HG03457 (cell line): ENCODE results near the gene LRMDA.

Experiments
- ATAC-seq: cut with Tn5 transposase; IDR thresholded peaks from one replicate; pipeline ENCODE4 v1.9.1; 2021; ENCODE audit warnings: moderate number of reproducible peaks; ENCODE audit not compliant: unreplicated experiment

LRMDA gene

DNA sequence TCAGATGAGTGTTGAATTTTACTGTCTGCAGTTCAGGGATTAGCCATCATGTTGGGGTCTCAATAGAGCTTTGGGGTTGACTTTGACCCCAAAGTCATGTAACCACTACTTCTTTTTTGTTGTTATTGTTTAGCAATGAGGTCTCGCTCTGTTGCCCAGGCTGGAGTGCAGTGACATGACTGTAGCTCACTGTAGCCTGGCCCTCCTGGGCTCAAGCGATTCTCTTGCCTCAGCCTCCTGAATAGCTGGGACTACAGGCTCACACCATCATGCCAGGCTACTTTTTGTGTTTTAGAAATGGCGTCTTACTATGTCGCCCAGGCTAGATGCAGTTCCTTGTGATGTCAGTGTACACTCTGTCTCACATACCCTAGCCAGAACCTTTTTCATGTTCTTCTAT is 598.4 kb downstream of the LRMDA start:
- ATAC-seq = no peak

DNA sequence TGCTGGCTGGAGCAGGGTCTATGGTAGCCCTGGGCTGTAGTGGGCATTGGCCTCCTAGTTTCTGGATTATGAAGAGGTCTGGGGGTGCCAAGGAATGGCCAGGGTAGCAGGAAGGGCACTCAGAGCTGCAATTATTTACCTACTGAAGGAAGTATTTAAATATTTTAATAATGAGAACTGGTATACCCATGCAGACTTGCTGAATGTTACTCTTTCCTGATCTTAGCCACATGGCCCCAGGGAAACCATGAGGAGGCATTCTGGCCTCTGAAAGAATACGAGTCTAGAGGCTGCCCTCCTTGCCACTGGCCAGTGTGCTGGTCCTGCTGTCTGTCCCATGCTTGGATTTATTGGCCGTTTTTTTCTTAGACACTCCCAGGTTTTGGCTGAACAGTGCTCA is 599.7 kb downstream of the LRMDA start:
- no peak for ATAC-seq

DNA sequence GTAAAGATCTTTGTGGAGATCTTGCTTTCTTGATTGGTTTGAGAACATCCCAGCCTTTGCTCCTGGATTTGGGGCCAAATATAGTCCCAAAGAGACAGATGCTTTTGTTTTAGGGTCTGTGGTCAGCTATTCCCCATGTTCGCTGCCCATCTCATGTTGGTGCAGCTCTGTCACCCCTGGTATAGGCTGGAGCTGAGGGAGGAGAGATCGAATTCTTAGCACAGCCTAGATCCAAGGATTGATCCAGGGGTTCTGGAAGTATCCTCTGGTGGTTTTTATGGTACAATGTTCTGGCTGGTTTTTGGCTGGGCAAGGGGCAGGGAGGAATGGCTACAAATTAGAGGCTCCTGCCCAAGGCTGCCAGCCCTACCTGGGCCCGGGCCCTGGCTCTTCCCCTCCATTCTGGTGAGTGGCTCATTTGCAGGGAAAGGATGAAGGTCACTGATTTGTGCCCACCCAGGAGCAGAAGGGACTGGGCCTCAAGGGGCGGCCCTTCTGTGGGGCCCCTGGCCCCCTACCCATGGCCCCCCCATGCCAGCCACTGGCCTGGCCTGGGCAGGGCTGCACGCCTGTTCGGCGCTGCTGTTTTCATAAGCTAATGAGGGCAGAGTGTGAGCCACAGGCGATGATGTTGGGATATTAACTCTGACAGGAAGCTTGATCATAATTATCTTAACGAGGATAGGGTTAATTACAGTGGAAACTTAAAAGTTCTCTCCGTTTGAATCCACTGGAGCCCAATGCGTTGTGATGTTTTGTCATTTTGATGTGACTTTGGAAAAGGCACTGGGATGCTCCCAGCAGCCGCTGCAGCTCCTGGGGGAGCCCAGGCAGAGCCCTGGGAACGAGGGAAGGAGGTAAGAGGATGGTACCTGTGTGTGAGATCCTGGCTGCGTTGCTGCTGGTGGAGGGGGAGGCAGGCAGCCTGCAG is 600.6 kb downstream of the LRMDA start:
- ATAC-seq = no peak

DNA sequence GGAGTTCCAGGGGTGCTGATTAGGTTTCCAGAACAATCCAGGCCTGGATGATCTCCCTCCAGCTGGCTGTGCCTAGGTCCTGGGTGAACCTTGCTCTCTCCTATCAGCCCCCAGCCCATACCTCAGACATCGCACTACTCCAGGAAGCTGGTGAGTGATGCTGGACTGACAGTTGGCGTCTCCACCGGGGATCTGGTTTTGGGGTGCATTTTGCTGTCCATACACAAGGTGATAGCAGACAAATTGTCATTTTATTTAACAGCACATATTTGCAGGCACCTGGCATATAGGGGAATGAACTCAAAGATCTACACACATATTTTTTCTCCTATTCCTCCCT is 601.2 kb downstream of the LRMDA start:
- no peak for ATAC-seq

DNA sequence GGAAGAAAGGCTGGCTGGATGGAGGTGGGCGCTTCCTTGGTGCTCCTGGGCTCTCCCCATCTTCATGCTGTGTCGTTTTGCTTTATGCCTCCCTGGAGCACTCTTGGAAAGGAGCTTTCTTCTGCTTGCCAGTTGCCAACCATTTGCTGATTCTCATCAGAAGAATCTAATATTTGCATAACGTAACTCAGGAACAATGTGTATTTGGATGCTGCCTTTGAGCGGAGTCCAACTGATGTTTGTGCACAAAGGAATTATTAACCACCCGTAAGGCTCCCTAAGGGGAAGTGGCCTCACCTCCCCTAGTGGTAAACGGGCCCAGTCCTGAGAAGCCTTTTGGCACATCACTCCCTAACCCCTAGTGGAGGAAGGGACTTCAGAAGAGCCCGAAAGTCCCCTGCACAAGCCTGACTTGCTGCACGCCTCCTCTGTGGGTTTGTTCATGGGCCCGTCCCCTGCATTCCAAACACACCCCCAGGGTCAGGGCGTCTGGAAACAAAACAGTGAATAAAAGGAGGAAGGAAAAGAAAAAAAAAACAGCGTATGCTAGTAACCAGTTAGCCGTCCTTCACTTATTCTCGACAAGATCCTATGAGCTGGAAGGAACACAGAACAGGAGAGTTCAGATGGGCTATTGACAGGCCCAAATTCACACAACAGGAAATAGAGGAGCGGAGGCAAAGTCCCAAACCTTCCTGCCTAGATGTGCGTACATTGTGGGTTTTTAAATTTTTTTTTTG is 602.2 kb downstream of the LRMDA start:
- ATAC-seq = no peak

DNA sequence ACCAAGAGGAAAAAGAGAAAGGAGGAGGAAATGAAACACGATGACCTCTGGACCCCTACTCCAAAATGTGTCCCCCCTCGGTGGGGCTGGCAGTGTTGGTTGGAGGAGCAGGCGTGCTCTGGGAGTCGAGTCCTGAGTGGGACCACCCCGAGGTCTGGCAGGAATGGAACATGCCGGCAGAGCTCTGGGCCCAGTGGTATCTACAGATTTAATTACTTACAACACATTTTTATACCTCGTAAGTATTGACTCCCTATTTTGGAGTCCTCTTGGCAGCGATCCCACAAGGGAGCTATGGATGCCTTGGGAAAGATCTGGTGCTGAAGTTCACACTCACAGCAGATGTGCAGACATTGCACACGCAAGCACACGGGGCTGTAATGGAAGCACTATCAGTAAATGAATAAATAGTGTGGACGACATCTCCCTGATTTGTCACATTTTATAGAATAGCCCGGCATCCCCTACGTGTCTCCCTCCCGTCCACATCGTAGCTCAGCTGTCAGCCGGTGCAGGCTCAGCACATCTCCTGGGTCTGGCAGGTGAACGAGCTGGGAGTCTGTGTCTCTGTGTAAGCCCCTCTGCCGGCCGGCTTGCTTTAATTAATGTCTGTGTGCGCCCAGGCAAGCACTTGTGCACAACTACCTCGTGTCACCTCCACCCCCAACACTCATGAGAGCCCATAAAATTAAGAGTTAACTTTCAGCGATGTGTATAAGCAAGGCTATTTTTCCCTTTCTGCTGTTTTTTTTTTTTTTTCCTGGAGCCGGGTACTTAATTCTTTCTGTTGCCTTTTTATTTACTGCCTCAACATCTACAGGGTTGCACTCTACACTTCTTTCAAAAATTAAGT is 603.2 kb downstream of the LRMDA start:
- no peak for ATAC-seq

DNA sequence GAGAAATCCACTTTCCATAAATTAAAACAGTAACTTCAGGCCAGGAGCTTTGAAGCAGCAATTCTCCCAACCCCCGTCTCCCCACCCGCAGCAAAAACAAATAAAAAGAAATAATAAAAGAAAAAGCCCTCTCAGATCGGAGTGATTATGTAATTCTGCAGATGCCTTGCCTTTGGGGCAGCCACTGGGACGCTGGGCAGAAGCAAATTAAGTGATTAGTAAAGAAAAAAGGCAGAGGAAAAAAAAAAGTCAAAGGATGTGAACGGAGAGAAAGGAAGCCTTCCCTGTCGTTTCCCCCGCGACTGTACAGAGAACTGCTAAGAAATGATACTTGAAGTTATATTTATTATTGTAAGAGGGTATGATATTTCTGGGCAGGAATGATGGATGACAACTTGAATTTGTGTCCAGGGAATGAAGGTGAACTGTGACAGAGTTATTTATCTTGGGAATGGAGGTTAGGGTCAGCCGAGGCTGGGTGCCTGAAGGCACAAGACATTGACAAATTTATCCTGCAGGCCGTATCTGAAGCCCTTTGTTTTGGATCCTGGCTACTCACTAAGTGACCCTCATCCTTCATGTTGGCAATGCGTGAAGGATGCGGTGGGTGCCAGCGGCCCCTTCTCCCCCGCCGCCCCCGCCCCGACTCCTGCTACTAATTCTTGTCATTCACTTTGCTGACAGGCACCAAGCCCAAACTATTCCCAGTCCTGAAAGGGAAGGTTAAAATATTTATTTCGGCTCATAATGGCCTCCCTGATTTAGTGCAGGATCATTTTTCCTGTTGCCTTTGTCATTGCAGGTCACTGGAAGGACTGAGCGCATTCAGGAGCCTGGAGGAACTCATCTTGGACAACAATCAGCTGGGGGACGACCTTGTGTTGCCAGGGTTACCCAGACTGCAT is 604.0 kb downstream of the LRMDA start:
- ATAC-seq = no peak

DNA sequence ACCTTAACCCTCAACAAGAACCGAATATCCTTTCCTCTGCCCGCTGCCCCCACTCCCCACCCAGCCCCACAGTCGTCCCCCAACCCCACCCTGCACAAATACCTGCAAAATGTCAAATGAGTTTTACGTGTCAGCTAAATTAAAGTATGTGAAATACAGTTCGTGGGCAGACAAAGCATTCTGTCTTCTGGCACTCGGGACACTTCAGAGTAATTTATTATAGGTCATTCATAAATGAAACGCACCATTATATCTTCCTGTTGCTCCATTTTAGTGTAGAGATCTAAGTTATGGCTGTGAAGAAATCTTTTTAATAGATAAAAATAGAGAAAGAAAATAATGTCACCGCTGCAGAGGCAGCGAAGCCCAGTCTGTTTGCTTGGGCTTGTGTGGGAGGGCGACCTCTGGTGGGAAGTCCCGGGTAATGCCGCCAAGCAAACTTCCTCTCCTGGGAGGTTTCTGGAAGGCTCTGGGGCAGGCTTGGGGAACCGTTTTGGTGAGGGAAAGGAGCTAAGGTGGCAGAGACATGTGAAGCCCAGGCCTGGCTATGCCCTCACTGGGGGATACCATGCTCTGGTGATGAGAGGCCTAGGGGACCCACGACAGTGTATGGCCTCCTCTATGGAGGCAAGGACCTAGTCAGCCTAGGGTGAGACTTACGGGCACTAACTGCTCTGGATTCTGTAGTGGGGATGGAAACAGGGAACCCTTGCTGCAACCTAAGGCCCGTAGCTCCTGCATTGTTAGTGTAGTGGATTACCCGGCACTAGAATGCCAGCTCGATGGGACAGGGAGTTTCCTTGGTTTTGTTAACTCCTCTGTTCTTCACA is 604.9 kb downstream of the LRMDA start:
- ATAC-seq = peak; percentile 80

DNA sequence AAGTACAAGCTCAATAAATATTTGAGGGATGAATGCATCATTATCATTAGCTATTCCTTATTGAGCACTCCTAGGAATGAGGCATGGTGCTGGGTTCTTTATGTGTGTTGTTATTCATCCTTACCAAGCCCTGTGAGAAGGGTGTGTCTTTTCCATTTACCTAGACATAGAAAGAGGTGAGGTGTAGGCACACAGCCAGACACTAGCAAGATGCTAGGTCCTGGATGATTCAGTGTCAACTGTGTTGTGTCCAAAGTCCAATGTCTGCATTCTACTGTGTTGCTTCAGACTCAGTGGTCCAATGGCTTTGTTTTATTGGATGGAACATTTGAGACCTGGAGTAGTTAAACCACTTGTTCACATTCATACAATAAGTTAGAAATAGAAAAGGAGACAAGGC is 605.5 kb downstream of the LRMDA start:
- ATAC-seq = no peak

DNA sequence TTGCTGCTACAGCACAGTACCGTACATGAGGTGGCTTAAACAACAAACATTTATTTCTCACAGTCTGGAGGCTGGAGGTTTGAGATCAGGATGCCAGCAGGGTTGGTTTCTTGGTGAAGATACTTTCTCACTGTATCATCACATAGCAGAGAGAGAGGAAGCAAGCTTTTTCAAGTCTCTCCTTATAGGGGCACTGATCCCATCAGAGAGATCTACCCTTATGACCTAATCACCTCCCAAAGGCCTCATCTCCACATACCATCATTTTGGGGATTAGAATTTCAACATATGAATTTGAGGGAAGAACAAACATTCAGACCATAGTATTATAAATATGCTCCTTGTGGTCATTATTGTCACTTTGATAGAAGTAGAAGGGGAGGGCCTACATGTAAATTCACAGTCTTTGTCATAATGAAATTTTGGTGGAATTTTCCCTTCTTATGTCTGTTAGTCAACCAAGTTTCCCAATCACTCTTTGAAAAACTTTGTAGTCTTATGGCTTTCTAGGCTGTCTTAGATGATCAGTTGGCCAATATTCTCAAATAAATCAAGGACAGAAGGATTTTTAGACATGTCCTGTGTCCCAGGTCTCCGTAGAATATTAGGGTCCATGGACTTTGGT is 606.2 kb downstream of the LRMDA start:
- ATAC-seq = no peak

DNA sequence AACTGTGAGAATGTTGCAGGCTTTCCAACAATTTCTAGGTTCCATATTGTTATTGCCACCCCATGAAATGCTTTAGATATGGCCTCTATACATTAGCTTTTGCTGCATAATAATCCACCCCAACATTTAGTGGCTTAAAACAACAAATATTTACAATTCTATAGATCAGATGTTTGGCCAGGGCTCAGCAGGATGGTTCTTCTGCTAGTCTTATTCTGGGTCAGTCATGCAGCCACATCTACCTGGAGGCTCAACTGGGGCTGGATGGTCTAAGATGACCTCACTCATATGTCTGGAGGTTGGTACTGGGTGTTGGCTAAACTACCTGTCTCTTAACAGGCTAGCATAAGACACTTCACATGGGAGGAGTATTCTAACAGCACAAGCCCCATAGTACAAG is 607.3 kb downstream of the LRMDA start:
- ATAC-seq = no peak

DNA sequence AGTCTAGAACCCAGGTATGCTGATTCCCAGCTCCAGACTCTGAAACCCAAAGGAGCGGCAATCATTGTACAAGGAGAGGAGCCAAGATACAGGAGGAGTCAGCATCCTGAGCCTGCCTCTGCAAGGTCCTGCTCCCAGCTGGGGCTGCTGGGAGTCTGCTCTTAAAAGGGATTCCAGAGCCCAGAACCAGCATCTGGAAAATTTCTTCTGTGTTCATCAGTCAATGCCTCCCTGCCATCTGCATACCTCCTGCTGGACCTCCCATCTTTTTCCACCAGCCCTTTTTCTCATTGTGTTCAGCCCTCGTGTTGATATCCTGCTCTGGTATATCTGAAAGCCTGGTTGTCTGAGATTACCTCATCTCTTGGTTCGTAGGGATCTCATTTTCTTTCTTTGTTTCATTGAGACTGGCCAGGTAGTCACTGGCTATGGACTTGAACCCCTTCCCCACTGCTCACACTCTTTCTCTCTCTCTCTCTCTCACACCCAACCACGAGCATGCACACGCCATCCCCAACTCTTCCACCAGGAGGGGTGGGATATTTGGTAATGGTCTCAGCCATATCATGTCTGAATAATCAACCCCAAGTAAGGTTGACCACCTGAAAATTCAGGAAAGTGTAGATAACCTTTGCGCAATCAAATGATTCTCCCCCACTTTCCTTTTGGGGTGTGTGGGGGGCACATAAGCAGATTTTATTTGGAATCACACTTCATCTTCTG is 608.8 kb downstream of the LRMDA start:
- ATAC-seq = no peak

DNA sequence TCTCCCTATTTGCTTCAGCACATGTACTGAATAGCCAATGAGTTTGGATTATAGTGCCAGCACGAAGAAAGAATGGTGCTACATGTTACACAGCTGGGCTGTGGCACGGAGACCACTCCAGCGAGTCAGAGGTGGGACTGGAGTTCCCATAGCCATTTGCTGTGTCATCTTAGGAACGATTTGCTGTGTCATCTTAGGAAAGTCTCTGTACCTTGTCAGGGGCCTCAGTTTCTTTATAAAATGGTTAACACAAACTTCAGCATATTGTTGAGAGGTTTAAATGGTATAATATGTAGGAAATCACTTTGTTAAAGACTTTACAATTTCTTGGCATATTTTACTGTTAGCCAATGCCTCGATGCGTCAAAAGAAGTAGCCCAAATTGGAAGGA is 609.4 kb downstream of the LRMDA start:
- ATAC-seq = no peak

DNA sequence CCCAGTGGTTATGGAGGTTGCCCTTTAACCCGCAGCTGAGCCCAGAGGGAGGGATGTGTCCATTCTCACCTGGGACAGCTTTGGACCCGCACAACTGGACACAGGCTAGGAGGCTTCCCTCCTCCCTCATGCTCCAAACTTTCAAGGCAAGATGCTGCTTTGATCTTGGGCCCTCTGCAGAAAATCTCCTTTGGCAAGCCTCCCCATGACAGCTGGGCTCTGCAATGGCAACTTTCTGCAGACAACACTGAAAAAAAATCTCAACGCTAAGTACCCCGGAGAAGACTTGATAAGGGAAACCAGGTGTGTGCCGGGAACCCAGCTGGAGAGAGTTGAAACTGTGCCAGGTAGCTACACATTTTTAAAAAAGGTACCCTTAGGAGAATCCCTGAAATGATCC is 610.1 kb downstream of the LRMDA start:
- ATAC-seq = no peak

DNA sequence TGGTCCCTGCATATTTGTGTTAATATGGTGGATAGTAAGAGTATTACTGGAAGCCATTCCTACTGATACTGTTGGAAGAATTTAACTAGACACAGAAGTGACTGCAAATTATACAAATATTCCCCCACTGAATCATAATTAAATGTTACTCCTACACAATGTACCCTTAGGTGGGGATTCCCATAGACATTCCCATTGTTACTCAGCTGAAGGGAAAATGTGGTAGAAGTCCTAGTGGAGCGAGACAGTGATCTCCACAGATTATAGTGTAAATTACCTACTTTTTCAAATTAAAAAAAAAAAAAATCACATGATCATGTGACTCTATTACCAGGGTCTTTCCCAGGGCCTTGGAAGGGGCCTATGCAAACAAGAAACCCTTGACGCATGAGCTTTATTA is 611.8 kb downstream of the LRMDA start:
- no peak for ATAC-seq

DNA sequence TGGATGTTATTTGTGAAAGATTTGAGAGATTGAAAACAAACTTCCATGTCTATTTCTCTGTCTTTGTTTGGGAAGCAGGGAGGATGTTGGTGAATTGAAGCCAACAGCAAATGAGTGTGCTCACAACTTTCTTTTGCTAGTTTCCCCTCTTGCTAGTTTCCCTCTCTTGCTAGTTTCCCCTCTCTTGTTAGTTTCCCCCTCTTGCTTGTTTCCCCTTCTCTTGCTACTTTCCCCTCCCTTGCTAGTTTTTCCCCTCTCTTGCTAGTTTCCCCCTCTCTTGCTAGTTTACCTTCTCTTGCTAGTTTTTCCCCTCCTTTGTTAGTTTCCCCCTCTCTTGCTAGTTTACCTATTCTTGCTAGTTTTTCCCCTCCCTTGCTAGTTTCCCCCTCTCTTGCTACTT is 613.3 kb downstream of the LRMDA start:
- no peak for ATAC-seq

DNA sequence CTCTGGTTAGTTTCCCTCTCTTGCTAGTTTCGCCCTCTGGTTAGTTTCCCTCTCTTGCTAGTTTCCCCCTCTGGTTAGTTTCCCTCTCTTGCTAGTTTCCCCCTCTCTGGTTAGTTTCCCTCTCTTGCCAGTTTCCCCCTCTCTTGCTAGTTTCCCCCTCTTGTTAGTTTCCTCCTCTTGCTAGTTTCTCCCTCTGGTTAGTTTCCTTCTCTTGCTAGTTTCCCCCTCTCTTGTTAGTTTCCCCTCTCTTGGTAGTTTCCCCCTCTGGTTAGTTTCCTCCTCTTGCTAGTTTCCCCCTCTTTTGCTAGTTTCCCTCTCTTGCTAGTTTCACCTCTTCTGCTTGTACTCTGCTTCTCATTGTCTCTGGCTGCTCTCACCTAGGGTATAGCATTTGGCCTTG is 613.8 kb downstream of the LRMDA start:
- ATAC-seq = no peak

DNA sequence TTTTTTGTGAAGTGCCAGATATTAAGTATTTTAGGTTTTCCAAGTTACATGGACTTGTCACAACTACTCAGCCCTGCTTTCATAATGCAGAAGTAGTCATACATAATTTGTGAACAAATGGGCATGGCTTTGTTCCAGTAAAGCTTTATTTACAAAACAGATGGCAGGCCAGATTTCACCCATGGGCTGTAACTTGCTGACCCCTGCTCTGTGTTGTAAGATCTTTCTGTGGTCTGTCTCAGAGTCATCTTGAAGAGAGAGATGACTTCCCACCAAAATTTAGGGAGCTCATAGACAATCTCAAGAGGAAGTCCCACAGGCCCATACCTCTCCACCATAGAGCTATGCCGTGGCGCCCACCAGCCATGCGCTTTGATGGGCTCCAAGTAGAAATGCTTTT is 616.1 kb downstream of the LRMDA start:
- ATAC-seq = no peak
